K562 (cell line): ENCODE measurements around the gene FLAD1. TPM values are rescaled to one million over a fixed set of nuclear protein-coding genes. Genes with fewer than 3 reads are reported as not detected.

Source experiments
- ARID3A ChIP-seq: IDR thresholded peaks from 2 replicates; pipeline ENCODE4 v1.6.1; 2012; ENCODE audit warnings: low read depth, low read length, improper control_type of control experiment, borderline replicate concordance
- CTBP1 ChIP-seq: fragments of 450-650 bp; IDR thresholded peaks from 2 replicates; pipeline ENCODE4 v1.6.1; 2016; ENCODE audit warnings: borderline replicate concordance
- DNMT1 ChIP-seq: fragments of 450-650 bp; IDR thresholded peaks from 2 replicates; pipeline ENCODE4 v1.6.1; 2016; ENCODE audit warnings: antibody characterized with exemption, mild to moderate bottlenecking
- E2F4 ChIP-seq: sonication (generic); formaldehyde crosslinking; IDR thresholded peaks from 2 replicates; pipeline ENCODE4 v1.8.0; 2022; ENCODE audit warnings: mild to moderate bottlenecking, low read depth, missing genetic modification reagents
- ELF1 ChIP-seq: fragments of 200-800 bp; sonication (Bioruptor generic); IDR thresholded peaks from 2 replicates; pipeline ENCODE4 v1.6.1; 2016; ENCODE audit warnings: missing genetic modification characterization, missing compliant biosample characterization
- ELK3 ChIP-seq: fragments of 450-650 bp; formaldehyde crosslinking; IDR thresholded peaks from 2 replicates; pipeline ENCODE4 v1.4.0; 2020; ENCODE audit warnings: mild to moderate bottlenecking
- ETS2 ChIP-seq: IDR thresholded peaks from 2 replicates; pipeline ENCODE4 v1.6.1; 2016; ENCODE audit warnings: borderline replicate concordance, missing genetic modification characterization, mild to moderate bottlenecking, moderate library complexity, missing compliant biosample characterization; ENCODE audit not compliant: poor library complexity, severe bottlenecking
- GABPB2 ChIP-seq: fragments of 250-450 bp; sonication (Bioruptor Pico); conservative IDR thresholded peaks from 2 replicates; pipeline ENCODE4 v1.5.1; 2021; ENCODE audit warnings: mild to moderate bottlenecking
- MLLT1 ChIP-seq, 2 experiments: fragments of 450-650 bp; IDR thresholded peaks; 2 replicates each; pipeline ENCODE4 v1.6.1; 2016
- PPARD ChIP-seq: fragments of 250-450 bp; sonication (Bioruptor Pico); IDR thresholded peaks from 2 replicates; pipeline ENCODE4 v1.8.0; 2022; ENCODE audit warnings: inconsistent platforms, mild to moderate bottlenecking, moderate library complexity
- PTBP1 ChIP-seq: fragments of 200-400 bp; formaldehyde crosslinking; IDR thresholded peaks from 2 replicates; pipeline ENCODE4 v1.6.1; 2017; ENCODE audit warnings: low read depth, low read length
- SMAD4 ChIP-seq: fragments of 250-450 bp; sonication (Bioruptor Pico); conservative IDR thresholded peaks from 2 replicates; pipeline ENCODE4 v1.8.0; 2021; ENCODE audit warnings: inconsistent platforms, mild to moderate bottlenecking, moderate library complexity
- TAF1 ChIP-seq: IDR thresholded peaks from 2 replicates; pipeline ENCODE4 v1.6.1; 2011; ENCODE audit warnings: mild to moderate bottlenecking, low read length, moderate library complexity; ENCODE audit not compliant: insufficient read depth, control insufficient read depth, severe bottlenecking; ENCODE audit errors: extremely low read depth
- U2AF1 ChIP-seq: fragments of 200-400 bp; formaldehyde crosslinking; optimal IDR thresholded peaks from 2 replicates; pipeline ENCODE3; 2017; ENCODE audit warnings: mild to moderate bottlenecking, low read depth, low read length, moderate library complexity
- ZBED1 ChIP-seq: IDR thresholded peaks from 2 replicates; pipeline ENCODE4 v1.6.1; 2014
- ZNF253 ChIP-seq: fragments of 250-450 bp; sonication (Bioruptor Pico); conservative IDR thresholded peaks from 2 replicates; pipeline ENCODE4 v1.6.1; 2021; ENCODE audit warnings: mild to moderate bottlenecking
- ZNF583 ChIP-seq: fragments of 250-450 bp; sonication (Bioruptor Pico); IDR thresholded peaks from 2 replicates; pipeline ENCODE4 v1.4.0; 2020
- ZNF699 ChIP-seq: fragments of 250-450 bp; sonication (Bioruptor Pico); IDR thresholded peaks from 2 replicates; pipeline ENCODE4 v1.8.0; 2021; ENCODE audit warnings: mild to moderate bottlenecking, moderate library complexity; ENCODE audit not compliant: insufficient replicate concordance
- ZNF79 ChIP-seq: fragments of 250-450 bp; sonication (Bioruptor Pico); IDR thresholded peaks from 2 replicates; pipeline ENCODE4 v1.4.0; 2020; ENCODE audit warnings: low read depth, mild to moderate bottlenecking, moderate library complexity
- polyA plus RNA-seq, 8 experiments: library from polyadenylated mRNA; depleted of rRNA in 4 of 8; stranded (reverse) in 5 of 8; unstranded in 3 of 8; fragments of >200 nt; fragmentation: Nextera tagmentation in 2 of 8; fragmentation: Illumina TruSeq in 1 of 8; extraction: Ambion mirVana in 2 of 8; extraction: Trizol in 1 of 8; gene quantifications; 2 replicates each; pipeline versions ENCODE4 v1.2.1 to v1.2.3, GENCODE V29; 2011 to 2014; ENCODE audit warnings: inconsistent platforms in 1 of 8, missing spikeins in 1 of 8
- total RNA-seq, 7 experiments: library from RNA; depleted of rRNA in 6 of 7; stranded (reverse); fragments of >200 nt in 6 of 7; fragmentation: Illumina TruSeq in 2 of 7; extraction: Trizol in 2 of 7; gene quantifications; 2 replicates each; pipeline versions ENCODE4 v1.2.1 to v1.2.3, GENCODE V29; 2011 to 2021; ENCODE audit warnings: low replicate concordance in 1 of 7

FLAD1 gene
- total and polyA plus RNA-seq, 9 of the 15 experiments (the other 6 are each of a cell fraction or from before 2014, with no cell fraction given), result 24.9 to 85.8 (median 67.0) TPM

GRCh38 chr1:154937085-154937987 lies 45.8 kb upstream of the FLAD1 start (continued):
- 0 out of 2 replicates have a peak, but pooled peaks have one; percentile 67 for TF ChIP-seq ARID3A
- TF ChIP-seq TAF1, result no peak
- no peak for TF ChIP-seq ELK3 (CRISPR knock-in tag)
- TF ChIP-seq ZNF699 (CRISPR knock-in tag), result no peak
- TF ChIP-seq MLLT1 (IDR thresholded peaks at IDR 0.05), result no peak; a peak in 1 of 4 replicates
- TF ChIP-seq ELF1 (tag), result no peak
- no peak for TF ChIP-seq ETS2
- no peak for TF ChIP-seq ZNF79 (CRISPR knock-in tag)
- peak; percentile 67 for TF ChIP-seq CTBP1
- TF ChIP-seq PPARD (CRISPR knock-in tag), result no peak
- TF ChIP-seq ZNF583 (CRISPR knock-in tag), result no peak
- no peak for TF ChIP-seq DNMT1
- TF ChIP-seq SMAD4, result no peak
- TF ChIP-seq E2F4, result no peak
- no peak for TF ChIP-seq GABPB2 (CRISPR knock-in tag)
- TF ChIP-seq PTBP1, result no peak
- no peak for TF ChIP-seq ZNF253
- TF ChIP-seq U2AF1, result no peak
- peak; percentile 99 for TF ChIP-seq ZBED1
